ENCODE measurements around the gene TPM2.

TPM2 gene

DNA sequence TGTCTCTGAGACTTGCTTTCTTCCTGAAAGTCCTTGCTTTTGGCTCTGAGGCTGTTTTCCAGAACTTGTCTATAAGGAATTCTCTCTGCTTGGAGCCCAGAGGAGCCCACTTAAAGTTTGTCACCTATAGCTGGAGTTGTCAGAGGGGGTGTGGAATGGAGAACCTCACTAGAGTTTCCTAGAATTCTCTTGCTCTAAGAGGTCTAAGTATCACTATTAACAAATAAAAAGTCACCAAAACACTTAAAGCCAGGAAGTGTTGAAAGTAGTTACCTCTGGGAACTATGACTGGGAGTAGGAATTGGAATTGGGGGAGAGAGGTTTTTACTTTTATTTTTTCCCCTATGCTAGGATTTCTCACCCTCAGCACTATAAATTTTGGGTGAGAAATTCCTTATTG lies 54.0 kb downstream of the TPM2 start (continued):
- no peak for TF ChIP-seq ZNF70 (CRISPR knock-in tag; IDR thresholded peaks at IDR 0.05)
- TF ChIP-seq CSDC2 (CRISPR knock-in tag; IDR thresholded peaks at IDR 0.05) = no peak
